ENCODE data around the gene PNPLA7. TPM values are rescaled to one million over a fixed set of nuclear protein-coding genes. Genes with fewer than 3 reads are reported as not detected.

The PNPLA7 gene
- total and polyA plus RNA-seq, 10 of the 15 experiments (the other 5 are each of a cell fraction or from before 2014, with no cell fraction given) = 0.04 to 0.85 (median 0.19) TPM; not detected in 1

DNA sequence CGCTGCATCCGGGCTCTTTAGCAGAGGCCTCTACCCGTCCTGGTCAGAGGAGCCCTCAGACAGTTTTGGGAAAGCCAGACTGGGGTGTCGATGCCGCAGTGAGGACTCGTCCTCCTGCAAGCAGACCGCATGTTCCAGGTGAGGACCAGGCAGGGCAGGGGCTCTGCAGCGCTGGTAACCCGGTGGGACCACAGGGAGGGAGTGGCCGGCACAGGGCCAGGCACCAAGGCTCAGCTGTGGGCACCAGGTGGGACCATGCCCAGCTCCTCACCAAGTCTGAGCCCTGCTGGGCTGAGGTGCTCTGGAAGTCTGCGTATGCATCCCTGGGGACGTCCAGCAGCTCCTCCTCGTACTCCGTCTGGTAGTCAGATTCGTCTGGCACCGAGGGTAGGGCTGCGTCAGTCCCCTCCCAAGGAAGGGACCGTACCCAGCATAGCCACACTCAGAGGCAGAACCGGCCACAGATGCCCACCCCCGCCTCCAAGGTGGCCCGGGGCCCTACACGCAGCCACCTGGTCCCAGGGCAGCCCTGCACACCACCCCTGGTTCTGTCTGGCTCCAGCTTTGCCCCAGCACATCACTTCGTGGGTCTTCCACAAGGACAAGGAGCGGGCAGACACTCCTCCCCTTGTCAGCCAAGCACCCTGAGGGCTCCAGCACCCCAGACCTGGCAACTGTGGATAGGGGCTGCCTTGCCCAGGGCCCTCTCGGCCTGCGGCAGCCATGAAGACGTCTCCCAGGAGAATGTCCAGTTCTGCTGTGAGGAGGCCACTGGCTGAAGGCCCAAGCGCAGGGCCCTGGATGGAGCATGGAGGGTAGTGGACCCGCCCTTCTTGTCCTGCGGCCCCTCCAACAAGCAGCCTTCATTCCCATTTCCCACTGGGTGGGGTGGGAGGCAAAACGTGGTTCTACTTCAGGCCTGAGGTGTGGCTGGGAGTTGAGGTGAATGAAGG is 89.6 kb downstream of the PNPLA7 start:
- ATAC-seq (no peak), FAIRE-seq (no peak), DNase-seq (ENCODE audit: low read depth, low spot score) (no peak)
- Histone ChIP-seq H3K4me3 (no peak overlapping the region), H3K27me3 (replicated peaks in 1 of 2; ENCODE audit: control insufficient read depth in 2 of 2, insufficient read depth in 2 of 2, low read length in 1 of 2) (no peaks in the 10 kb centered on the region), H3K9ac (ENCODE audit: control insufficient read depth, insufficient read depth, low read length) (no peak overlapping the region), H3K36me3 (ENCODE audit: control insufficient read depth in 2 of 2, insufficient read depth in 2 of 2, low read length in 1 of 2) (no peaks in the 10 kb centered on the region), H2AFZ (ENCODE audit: control insufficient read depth, low read depth, low read length) (no peak overlapping the region), H3K9me3 (replicated peaks; ENCODE audit: control insufficient read depth, insufficient read depth, low read length) (no peaks in the 10 kb centered on the region), H3K27ac (ENCODE audit: control insufficient read depth, insufficient read depth) (no peak overlapping the region), H4K20me1 (ENCODE audit: control insufficient read depth, insufficient read depth) (no peaks in the 10 kb centered on the region), H3K4me1 (ENCODE audit: control insufficient read depth, insufficient read depth, low read length) (peaks cover 26% of the 10 kb centered on the region), H3K4me2 (ENCODE audit: control insufficient read depth, insufficient read depth) (no peak overlapping the region), H3K79me2 (ENCODE audit: control insufficient read depth, insufficient read depth, low read length) (peaks cover 9% of the 10 kb centered on the region)
- intact Hi-C loops (cut with micrococcal nuclease; ENCODE audit: unreplicated experiment) (loop anchor here (10.0 kb wide), 1 partner anchor 64 kb away; no protein-coding TSS in a partner anchor), in situ Hi-C loops (cut with MboI) (no loop called here)
- POLR2A ChIA-PET = no interaction called here
- CTCF ChIA-PET = no interaction called here
- SMC1A ChIA-PET (ENCODE audit: uncharacterized antibody, unreplicated experiment) = no interaction called here
- RAD21 ChIA-PET (ENCODE audit: unreplicated experiment) = no interaction called here
- BruUV-seq (replicated peaks) = no TSS peak
- 87% methylated on average over 30 of the region's 31 CpGs for WGBS (ENCODE audit: insufficient coverage, insufficient replicate concordance, low lambda C conversion rate, missing lambda C conversion rate)
- TF ChIP-seq NBN (IDR thresholded peaks at IDR 0.05) (no peak), ZNF217 (IDR thresholded peaks at IDR 0.05) (no peak), SMARCA5 (IDR thresholded peaks at IDR 0.05) (no peak), RUNX3 (IDR thresholded peaks at IDR 0.05; ENCODE audit: low read length) (no peak), TBL1XR1 (IDR thresholded peaks at IDR 0.05; ENCODE audit: low read depth, low read length) (no peak), BCL11A (IDR thresholded peaks at IDR 0.05; ENCODE audit: low read depth, low read length) (no peak), SPI1 (IDR thresholded peaks at IDR 0.05; ENCODE audit: borderline replicate concordance, insufficient read depth, low read depth, low read length) (no peak)
- TF ChIP-seq, protein P1, sequence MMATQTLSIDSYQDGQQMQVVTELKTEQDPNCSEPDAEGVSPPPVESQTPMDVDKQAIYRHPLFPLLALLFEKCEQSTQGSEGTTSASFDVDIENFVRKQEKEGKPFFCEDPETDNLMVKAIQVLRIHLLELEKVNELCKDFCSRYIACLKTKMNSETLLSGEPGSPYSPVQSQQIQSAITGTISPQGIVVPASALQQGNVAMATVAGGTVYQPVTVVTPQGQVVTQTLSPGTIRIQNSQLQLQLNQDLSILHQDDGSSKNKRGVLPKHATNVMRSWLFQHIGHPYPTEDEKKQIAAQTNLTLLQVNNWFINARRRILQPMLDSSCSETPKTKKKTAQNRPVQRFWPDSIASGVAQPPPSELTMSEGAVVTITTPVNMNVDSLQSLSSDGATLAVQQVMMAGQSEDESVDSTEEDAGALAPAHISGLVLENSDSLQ (IDR thresholded peaks at IDR 0.05) = no peak
- TF ChIP-seq, protein P2, sequence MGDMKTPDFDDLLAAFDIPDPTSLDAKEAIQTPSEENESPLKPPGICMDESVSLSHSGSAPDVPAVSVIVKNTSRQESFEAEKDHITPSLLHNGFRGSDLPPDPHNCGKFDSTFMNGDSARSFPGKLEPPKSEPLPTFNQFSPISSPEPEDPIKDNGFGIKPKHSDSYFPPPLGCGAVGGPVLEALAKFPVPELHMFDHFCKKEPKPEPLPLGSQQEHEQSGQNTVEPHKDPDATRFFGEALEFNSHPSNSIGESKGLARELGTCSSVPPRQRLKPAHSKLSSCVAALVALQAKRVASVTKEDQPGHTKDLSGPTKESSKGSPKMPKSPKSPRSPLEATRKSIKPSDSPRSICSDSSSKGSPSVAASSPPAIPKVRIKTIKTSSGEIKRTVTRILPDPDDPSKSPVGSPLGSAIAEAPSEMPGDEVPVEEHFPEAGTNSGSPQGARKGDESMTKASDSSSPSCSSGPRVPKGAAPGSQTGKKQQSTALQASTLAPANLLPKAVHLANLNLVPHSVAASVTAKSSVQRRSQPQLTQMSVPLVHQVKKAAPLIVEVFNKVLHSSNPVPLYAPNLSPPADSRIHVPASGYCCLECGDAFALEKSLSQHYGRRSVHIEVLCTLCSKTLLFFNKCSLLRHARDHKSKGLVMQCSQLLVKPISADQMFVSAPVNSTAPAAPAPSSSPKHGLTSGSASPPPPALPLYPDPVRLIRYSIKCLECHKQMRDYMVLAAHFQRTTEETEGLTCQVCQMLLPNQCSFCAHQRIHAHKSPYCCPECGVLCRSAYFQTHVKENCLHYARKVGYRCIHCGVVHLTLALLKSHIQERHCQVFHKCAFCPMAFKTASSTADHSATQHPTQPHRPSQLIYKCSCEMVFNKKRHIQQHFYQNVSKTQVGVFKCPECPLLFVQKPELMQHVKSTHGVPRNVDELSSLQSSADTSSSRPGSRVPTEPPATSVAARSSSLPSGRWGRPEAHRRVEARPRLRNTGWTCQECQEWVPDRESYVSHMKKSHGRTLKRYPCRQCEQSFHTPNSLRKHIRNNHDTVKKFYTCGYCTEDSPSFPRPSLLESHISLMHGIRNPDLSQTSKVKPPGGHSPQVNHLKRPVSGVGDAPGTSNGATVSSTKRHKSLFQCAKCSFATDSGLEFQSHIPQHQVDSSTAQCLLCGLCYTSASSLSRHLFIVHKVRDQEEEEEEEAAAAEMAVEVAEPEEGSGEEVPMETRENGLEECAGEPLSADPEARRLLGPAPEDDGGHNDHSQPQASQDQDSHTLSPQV (IDR thresholded peaks at IDR 0.05) = no peak
- TF ChIP-seq, protein P3, sequence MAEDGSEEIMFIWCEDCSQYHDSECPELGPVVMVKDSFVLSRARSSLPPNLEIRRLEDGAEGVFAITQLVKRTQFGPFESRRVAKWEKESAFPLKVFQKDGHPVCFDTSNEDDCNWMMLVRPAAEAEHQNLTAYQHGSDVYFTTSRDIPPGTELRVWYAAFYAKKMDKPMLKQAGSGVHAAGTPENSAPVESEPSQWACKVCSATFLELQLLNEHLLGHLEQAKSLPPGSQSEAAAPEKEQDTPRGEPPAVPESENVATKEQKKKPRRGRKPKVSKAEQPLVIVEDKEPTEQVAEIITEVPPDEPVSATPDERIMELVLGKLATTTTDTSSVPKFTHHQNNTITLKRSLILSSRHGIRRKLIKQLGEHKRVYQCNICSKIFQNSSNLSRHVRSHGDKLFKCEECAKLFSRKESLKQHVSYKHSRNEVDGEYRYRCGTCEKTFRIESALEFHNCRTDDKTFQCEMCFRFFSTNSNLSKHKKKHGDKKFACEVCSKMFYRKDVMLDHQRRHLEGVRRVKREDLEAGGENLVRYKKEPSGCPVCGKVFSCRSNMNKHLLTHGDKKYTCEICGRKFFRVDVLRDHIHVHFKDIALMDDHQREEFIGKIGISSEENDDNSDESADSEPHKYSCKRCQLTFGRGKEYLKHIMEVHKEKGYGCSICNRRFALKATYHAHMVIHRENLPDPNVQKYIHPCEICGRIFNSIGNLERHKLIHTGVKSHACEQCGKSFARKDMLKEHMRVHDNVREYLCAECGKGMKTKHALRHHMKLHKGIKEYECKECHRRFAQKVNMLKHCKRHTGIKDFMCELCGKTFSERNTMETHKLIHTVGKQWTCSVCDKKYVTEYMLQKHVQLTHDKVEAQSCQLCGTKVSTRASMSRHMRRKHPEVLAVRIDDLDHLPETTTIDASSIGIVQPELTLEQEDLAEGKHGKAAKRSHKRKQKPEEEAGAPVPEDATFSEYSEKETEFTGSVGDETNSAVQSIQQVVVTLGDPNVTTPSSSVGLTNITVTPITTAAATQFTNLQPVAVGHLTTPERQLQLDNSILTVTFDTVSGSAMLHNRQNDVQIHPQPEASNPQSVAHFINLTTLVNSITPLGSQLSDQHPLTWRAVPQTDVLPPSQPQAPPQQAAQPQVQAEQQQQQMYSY (CRISPR knock-in tag; IDR thresholded peaks at IDR 0.05) = no peak

Data from GM12878 (cell line).